Stimulated activated naive CD8-positive, alpha-beta T cell treated with anti-CD3 and anti-CD28 coated beads, Interleukin-15, Interleukin-2, amounts not matched to agents 100 U/mL and 50 U/mL, for 24 hours (primary cell): ENCODE measurements around the gene MMP21.

Experiments
- ATAC-seq: fragments of 150-1000 bp; cut with Tn5 transposase; one replicate; pipeline ENCODE4 v1.10.0; 2021
- DNase-seq: peaks from one replicate; pipeline ENCODE4 v3.0.0; 2021

MMP21 gene

DNA sequence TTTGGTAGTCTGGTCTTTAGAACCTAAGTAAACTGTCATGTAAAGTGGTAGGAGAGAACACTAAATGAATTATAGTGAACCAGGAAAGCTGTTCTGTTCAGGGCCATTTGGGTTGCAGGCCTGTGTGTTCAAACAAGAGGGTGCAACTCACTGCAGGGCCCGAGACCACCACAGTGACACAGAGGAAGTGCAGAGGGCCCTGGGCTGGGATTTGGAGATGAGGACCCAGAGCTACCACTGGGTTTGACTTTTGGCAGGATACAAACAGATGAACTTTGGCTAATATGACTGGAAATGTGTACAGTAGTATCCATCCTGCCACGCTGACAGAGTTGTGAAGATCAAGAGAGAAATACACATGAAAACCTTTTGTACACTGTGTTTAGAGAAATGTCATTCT, 9.8 kb downstream of the MMP21 start:
- DNase-seq = no peak
- no peak for ATAC-seq

DNA sequence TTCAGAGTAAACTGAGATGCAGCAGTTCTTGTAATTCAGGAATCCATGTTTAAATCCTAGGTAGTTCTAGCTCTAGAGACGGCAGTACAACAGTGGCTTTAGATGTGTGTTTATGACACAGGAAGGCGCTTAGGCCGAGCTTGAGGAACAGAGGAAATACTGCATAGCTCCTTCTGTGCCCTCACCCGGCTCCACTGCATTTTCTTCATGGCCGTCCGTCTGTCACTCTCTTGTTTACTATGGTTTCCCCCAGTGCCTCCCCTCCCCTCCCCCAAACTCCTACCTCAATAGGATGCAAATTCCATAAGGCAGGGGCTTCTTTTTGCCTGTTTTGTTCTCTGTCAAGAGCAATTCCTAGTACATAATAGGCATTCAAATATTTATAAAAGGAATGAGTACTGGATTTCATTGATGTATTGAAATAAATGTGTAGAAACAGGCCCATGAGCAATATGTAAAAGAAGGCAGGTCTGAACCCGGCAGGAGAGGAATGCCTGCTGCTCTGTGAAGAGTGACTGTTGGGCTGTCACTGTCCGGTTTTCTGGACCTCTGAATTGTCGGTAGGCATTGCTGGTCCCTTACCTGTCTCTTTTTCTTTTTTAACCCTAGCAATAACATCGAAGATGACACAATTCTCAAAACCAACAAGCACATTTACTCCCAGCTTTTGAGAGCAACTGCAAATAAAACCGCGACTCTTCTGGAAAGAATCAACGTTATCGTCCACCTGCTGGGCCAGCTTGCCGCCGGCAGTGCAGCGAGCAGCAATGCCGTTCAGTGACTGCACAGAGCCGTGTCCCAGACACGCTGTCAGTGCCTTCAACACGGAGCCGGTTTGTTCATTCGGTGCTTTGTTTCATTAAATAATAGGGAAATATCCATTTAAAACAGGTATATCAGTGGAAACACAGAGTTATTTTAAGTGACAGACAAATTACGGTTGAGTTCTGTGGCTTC, 12.7 kb downstream of the MMP21 start:
- no peak for DNase-seq
- no peak for ATAC-seq

DNA sequence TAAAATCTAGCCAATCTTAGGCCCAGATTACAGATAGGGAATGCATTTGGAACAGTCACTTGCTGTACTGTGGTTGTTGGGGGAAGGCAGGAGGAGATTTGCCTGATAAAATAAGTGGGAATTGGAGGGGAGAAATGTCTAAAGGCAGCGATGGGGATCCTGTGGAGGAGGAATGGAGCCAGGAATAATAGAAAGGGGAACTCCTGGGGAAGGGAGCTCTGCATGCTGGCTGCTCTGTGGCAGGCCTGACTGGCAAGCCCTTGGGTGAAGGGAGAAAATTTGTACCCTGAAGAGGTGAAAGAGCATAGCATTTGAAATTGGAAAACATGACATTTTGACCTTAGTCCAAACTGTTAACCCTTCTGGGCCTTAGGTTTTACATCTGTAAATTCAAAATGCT, 13.7 kb downstream of the MMP21 start:
- DNase-seq (no peak), ATAC-seq (no peak)

DNA sequence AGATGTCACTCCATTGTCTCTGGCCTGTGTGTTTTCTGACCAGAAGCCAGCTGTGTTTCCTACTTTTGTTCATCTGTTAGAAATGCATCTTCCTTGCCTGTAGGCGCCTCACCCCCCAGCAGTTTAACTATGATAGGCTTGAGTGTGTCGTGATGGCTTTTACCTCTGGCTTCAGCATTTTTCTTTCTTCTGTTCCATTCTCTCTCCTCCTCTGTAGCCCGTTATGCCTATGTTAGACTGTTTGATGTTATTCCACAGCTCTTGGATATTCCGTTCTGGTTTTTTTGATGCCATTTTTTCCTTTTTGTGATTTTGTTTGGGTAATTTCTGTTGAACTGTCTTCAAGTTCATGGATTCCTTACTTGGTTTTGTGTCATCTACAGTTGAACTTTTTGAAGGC, 17.9 kb downstream of the MMP21 start:
- DNase-seq = no peak

DNA sequence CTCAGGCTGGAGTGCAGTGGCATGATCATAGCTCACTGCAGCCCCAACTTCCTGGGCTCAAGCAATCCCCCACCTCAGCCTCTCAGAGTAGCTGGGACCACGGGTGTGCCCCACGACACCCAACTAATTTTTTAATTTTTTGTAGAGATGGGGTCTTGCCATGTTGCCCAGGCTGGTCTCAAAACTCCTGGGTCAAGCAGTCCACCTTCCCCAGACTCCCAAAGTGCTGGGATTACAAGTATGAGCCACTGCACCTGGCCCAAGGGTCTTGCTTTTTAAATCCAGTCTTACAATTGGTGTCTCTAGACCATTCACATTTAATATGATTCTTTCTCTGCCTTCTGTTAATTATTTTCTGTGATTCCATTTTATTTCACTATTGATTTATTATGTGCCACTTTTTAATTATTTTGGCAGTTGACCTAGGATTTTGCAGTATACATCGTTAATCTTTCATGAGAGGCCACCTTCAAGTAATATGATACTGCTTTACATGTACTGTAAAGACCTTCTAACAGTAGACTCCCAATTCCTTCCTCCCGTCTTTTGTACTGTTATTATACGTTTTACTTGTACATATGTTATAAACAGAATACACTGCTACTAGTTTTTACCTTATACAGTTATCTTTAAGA, 18.7 kb downstream of the MMP21 start:
- no peak for DNase-seq
- ATAC-seq = no peak

More for the DNA sequence above, 17.9 kb downstream of the MMP21 start:
- no peak for ATAC-seq

DNA sequence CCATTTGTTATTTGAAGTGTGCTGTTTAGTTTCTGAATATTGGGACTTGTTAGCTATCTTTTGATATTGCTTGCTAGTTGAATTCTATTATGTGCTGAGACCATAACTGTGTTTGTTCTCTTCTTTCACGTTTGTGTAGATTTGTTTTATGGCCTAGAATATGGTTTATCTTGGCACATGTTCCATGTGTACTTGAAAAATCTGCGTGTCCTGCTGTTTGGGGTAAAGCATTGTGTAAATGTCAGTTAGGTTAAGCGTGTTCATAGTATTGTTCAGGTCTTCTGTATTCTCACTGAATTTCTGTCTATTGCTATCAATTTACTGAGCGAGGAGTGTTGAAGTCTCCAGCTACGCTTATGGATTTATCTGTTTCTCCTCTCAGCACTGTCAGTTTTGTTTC, 19.4 kb downstream of the MMP21 start:
- ATAC-seq = no peak
- no peak for DNase-seq

DNA sequence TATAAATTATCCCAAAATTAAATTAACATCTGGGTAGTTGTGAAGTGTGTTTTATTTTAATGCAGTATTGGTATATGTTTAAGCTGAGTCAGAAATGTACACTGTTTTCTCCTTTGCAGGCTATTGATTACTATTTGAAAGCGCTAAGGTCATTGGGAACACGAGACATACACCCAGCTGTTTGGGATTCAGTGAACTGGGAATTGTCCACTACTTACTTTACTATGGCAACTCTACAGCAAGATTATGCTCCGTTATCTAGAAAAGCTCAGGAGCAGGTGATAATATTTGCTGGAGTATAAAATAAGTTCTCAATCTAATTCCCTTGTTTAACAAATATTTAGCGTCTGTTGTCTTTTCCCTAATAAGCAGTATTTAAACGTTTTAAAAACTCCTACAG, 28.2 kb downstream of the MMP21 start:
- ATAC-seq (no peak), DNase-seq (no peak)

DNA sequence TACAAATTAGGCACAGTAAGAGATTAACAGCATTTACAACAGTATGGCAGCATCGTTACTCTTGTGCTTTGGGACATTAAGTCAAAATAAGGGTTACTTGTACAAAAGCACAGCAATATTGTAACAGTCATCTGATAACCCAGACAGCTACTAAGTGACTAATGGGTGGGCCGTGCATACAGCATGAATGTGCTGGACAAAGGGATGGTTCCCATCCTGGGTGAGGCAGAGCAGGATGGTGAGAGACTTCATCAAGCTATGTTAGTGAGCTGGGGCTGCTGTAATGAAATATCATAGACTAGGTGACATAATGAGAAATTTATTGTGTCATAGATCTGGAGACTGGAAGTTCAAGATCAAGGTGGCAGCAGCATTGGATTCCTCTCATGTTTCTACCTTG, 30.7 kb downstream of the MMP21 start:
- no peak for DNase-seq
- no peak for ATAC-seq

DNA sequence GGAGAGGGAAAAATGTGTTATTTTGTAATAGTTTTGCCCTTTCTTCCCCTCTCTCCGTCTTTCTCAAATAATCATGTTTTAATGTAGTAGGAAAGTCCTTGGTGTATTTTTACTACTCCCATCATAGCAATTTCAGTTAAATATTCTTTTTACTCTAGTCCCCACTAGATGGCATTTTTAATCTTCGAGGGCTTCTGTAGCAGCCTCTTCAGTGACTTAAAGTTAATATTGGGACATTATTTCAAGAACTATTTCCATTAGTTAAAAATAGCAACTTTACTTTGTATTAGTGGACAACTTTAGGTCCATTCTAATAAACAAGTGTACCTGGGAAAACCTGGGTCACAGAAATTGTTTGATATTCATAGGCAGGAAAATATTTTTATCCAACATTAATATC, 33.2 kb downstream of the MMP21 start:
- DNase-seq = no peak
- ATAC-seq = no peak

DNA sequence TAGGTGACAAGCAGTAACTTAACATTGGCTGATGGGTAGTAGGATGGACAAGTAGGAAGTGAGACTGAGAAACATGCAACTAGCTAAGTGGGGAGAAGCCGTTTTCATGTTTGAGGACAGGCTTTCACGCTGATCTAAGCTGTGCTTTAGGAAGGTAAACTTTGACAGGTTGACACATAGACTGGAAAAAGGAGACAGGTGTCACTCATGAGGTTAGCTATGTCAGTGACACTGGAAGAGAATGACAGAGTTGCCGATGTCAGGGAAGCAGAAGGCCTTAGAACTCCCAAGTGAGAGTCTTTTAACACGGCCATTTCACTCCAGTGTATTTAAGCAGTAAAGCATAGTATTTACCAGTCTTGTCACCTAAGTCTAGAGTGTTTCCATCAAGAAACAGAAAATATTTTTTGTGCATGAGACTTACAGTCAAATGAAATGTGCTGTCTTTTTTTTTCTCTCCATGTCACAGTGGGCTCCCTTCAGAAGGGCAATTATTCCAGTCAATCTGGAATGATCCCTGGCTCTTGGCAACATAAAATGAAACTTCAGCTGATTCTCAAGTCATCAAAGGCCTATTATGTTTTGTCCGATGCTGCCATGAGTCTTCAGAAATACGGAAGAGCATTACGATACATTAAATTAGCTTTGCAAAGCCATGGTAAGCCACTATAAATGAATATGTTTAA, 35.5 kb downstream of the MMP21 start:
- DNase-seq (no peak), ATAC-seq (no peak)

DNA sequence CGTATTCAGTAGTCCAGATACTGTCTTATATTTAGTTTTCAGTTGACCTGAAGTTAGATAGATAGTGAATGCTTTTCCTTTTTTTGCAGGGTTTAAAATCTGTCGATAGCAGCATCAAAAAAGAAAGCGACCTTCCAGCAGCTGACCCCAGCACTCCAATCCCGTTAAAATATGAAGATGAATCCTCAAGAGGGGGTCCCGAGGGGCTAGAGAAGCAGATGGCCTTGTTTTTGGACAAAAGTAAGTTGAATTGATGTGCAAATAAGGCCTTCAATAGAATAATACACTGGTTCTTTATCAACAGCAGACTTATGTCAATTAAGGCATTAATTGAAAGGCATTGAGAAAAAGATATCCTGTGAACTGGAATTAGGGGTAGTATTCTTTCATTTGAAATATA, 37.4 kb downstream of the MMP21 start:
- ATAC-seq (no peak), DNase-seq (no peak)

DNA sequence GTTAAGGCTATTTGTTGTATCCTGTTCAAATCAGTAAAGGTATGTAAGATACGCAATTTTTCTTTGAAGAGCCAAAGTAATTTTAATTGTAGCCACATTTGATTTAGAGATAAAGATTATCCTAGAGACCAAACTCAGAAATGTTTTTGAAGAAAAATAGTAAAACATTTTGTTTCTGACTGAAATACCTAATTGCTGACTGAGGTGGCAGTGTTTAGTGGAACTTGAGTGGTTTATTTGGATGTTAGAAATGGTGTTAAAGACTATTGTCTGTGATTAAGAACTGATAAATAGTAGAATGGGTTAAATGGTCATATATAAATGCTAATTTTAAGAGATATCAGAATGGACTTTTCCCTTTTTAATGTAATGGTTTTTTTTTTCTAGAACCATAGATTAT, 40.8 kb downstream of the MMP21 start:
- DNase-seq (no peak), ATAC-seq (no peak)

DNA sequence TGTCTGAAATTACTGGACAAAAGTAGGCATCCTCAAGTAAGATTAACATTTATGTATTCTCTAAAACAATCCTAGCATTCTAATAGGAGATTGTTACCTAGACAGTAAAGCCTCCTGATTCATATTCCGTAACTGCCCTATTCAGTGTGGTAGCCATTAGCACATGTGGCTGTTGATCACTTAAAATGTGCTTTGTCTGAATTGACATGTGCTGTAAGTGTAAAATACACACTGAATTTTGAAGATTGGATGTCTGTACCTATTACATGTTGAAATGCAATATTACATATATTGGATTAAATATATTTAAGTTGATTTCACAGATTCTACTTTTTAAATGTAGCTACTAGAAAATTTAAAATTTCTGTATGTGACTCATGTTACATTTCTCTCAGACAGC, 41.5 kb downstream of the MMP21 start:
- ATAC-seq (no peak), DNase-seq (no peak)

DNA sequence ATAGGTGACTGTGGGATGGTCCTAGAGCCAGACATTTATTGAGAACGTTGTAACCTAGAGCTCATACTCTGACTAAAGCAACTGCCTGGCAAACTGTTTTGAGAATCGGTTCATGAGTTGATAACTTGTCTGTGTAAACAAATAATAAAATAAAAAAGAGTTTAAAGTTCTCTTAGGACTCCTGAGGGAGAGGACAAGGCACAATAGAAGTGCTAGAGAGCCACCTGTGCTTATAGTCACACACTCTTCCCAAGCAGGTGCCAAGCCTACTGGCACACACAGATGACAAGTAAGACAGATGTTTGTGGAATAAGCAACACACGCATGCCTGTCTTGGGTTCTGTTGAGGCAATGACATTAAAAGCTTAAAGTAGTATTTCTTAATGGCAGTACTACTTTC, 48.2 kb downstream of the MMP21 start:
- ATAC-seq = no peak
- DNase-seq = no peak

DNA sequence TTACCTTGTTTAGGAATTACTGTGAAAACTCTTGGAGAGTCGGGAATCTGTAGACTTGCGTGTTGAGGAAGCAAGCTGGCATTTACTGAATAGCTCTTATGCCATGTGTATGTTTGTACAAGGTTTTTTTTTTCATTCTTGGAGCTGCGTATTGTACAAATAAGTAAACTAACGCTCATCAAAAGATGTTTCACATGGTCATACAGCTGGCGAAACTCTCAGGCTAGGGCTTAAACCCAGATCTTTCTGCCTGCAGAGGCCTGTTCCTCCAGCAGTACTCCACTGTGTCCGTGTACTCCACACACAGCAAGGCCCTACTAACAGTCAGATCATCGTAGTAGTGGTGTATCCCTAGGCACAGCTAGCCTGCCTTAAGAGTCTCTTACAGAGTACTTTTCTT, 48.7 kb downstream of the MMP21 start:
- ATAC-seq = no peak
- DNase-seq = no peak

DNA sequence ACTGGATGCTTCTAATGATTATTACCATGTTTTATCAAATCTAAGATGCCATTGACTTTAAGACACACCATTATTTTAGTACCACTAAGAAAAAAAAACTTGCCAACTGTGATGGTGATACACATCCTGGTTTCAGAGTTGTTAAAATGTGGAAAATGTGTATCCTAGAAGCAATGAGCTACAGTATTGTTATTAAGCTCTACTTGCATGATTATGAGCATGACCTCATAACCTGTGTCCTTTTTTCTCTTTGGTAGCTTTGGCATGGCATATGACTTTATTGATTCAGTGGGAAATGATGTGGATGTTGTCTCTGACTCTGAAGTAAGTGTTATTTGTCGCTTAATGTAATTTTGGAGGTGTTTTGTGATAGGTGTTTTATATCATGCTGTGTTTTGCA, 52.8 kb downstream of the MMP21 start:
- no peak for DNase-seq
- ATAC-seq = no peak

DNA sequence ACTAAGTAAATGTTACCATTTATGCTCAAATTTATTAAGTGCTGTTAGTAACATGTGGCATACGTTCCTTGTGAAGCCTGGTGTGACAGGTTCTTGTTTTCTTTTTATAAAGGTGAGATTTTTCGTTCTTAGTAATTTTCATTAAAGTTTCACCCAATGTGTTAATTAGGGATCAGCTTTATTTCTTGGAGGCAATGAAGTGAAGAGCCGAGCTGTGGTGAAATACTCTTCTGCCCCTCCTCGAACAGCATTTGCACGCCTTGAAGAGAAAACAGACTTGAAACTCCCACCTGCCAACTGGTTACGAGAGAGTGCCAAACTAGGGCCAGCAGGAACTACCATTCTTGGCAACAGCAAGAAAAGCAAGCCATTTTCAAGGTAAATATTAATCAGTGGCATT, 54.6 kb downstream of the MMP21 start:
- no peak for ATAC-seq
- no peak for DNase-seq

DNA sequence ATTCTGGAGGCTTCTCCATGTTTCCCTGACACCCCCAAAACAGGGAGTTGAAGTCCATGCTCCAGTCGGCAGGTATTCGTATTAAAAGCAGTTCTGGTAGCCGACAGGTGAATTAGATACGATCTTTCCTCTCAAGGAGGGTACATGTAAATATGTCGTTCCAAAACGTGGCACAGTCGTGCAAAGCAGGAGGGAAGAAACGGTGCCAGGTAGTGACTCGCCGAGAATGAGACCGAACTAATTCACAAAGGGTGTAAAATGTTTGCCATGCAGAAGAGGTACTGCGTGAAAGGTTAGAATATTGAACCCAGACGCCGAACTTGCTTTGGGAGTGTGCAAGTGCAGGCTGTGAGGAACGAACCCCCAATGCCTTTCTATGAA, 55.6 kb downstream of the MMP21 start:
- ATAC-seq (no peak), DNase-seq (no peak)

DNA sequence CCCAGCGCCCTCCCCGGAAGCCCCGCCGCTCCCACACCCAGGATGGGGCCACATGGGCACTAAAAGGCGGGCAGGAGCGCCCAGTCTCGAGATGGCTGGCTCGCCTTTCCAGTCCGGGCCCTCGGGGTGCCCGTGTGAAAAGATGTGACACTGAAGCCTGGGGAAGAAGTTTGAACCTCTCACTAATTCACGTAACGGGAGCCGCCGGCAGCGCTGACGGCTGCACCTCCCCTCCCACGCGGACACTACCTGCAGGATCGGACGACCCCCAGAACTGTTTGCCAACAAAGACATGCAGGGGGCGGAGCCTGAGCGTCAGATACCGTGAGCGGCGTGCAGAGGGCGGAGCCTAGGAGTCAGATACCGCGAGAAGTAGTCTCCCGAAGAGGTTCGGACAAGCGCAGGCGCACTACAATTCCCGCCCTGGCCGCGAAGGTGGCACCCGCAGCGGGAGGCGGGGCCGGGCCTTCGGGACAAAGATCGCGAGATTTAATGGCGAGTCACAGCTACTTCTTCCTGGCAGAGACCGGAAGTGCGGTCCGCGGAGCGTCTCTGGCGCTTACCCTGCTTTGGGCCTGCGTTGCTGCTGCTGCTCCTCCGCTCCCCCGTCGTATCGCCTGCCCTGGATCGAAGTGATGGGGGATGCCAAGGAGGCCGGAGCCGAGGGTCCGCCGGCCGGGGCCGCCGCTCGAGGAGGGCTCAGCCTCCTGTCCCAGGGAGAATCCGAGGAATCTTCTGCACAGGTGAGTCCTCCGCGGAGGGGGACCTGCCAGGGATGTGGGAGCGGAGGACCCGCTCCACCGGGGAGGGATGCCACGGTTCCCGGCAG, 56.2 kb downstream of the MMP21 start, which contains the start of gene EDRF1:
Gene EDRF1, plus strand, starts transcription at position 537 of the 829 bp plus-strand sequence. Its CDS starts 99 bp downstream, at position 636.
- ATAC-seq (peak; percentile 98), DNase-seq (peak; percentile 98)
